ENCODE results near the gene MDH1. TPM values are rescaled to one million over a fixed set of nuclear protein-coding genes. Genes with fewer than 3 reads are reported as not detected.
A peak's percentile ranks its signal among the peaks of the same experiment; 100 is the strongest.

The MDH1 gene
- total and polyA plus RNA-seq, 7 donors: 198 to 382 (median 217) TPM

DNA sequence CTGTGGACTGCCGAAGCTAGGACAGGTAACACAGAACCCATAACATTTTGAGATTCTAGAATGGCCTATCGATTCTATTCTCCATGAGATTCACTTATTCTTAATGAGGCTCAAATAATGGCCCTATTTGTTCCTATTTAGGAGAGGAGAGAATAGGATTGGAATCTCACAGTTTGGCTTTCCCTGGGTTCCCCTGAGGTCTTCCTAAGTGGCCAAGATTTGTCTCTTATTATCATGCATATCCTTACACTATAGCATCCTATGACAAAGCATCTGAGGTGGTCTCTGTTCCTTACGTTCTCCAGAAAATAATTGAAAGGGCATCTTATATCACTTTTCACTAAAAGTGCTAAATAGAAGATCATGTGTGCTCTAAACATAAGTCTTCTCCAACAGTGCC lies 10.0 kb upstream of the MDH1 start:
- intact Hi-C loops (cut with DNase I): no loop called here
- H3K27me3 ChIP-seq: no peaks in the 10 kb centered on the region
- H3K36me3 ChIP-seq: no peaks in the 10 kb centered on the region
- H3K4me1 ChIP-seq: peaks cover 0 to 17% (median 11%) of the 10 kb centered on the region in 4 donors
- 96 to 98% methylated on average over 3 of the region's 3 CpGs for WGBS, 2 donors
- H3K4me3 ChIP-seq: no peak overlapping the region
- TF ChIP-seq, protein P1, sequence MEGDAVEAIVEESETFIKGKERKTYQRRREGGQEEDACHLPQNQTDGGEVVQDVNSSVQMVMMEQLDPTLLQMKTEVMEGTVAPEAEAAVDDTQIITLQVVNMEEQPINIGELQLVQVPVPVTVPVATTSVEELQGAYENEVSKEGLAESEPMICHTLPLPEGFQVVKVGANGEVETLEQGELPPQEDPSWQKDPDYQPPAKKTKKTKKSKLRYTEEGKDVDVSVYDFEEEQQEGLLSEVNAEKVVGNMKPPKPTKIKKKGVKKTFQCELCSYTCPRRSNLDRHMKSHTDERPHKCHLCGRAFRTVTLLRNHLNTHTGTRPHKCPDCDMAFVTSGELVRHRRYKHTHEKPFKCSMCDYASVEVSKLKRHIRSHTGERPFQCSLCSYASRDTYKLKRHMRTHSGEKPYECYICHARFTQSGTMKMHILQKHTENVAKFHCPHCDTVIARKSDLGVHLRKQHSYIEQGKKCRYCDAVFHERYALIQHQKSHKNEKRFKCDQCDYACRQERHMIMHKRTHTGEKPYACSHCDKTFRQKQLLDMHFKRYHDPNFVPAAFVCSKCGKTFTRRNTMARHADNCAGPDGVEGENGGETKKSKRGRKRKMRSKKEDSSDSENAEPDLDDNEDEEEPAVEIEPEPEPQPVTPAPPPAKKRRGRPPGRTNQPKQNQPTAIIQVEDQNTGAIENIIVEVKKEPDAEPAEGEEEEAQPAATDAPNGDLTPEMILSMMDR (IDR thresholded peaks at IDR 0.05): no peak
- TF ChIP-seq EP300 (IDR thresholded peaks at IDR 0.05) (no peak), POLR2A (IDR thresholded peaks at IDR 0.05) (no peak), POLR2AphosphoS5 (IDR thresholded peaks at IDR 0.05) (no peak)
- no peak overlapping the region for H3K27ac ChIP-seq
- H3K9me3 ChIP-seq: no peaks in the 10 kb centered on the region
- DNase-seq: no peak

GRCh38 chr2:63580651-63581297 lies 8.0 kb upstream of the MDH1 start:
- no peaks in the 10 kb centered on the region for H3K36me3 ChIP-seq
- H3K4me1 ChIP-seq: peaks cover 0 to 17% (median 11%) of the 10 kb centered on the region in 4 donors
- intact Hi-C loops (cut with DNase I): no loop called here
- H3K9me3 ChIP-seq: no peaks in the 10 kb centered on the region
- no peaks in the 10 kb centered on the region for H3K27me3 ChIP-seq
- TF ChIP-seq, protein P1 (IDR thresholded peaks at IDR 0.05): no peak
- no peak for TF ChIP-seq EP300 (IDR thresholded peaks at IDR 0.05)
- no peak for TF ChIP-seq POLR2A (IDR thresholded peaks at IDR 0.05)
- no peak for TF ChIP-seq POLR2AphosphoS5 (IDR thresholded peaks at IDR 0.05)
- peak overlapping the region; percentile 42 to 69 (median 62) for H3K27ac ChIP-seq
- no peak for DNase-seq
- 84 to 91% methylated on average over 4 of the region's 4 CpGs for WGBS, 2 donors
- peak overlapping the region in 1 of 4 donors; percentile 3 for H3K4me3 ChIP-seq

DNA sequence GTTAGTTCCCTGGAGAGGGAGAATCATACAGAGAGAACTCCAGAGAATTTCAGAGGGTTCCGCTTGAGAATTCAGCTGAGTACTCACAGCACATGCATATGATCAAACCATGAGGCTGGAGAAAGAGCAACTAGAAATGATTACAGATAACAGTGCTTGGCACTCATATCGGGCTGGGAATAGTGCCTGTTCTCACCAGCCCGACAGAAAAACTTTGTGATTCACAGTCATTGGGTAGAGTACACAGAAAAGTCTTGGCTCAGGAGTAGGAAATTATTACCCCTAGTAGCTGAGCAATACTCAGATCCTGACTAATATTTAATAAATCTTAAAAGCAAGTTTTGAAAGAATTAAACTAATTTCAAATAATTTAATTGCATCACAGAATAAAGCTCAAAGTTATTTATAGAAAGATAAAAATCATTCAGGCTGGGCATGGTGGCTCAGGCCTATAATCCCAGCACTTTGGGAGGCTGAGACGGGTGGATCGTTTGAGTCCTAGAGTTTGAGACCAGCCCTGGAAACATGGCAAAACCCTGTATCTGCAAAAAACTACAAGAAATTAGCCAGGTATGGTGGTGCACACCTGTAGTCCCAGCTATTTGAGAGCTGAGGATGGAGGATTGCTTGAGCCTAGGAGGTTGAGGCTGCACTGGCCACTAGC lies 7.3 kb upstream of the MDH1 start:
- H3K27me3 ChIP-seq: no peaks in the 10 kb centered on the region
- no peak for DNase-seq
- H3K4me1 ChIP-seq: peaks cover 0 to 17% (median 11%) of the 10 kb centered on the region in 4 donors
- peak in 3 of 4 donors; percentile 14 to 38 (median 36) for TF ChIP-seq POLR2AphosphoS5 (IDR thresholded peaks at IDR 0.05)
- TF ChIP-seq, protein P1 (IDR thresholded peaks at IDR 0.05): no peak
- intact Hi-C loops (cut with DNase I): no loop called here
- peak overlapping the region in 1 of 4 donors; percentile 3 for H3K4me3 ChIP-seq
- H3K36me3 ChIP-seq: no peaks in the 10 kb centered on the region
- H3K9me3 ChIP-seq: no peaks in the 10 kb centered on the region
- H3K27ac ChIP-seq: peak overlapping the region; percentile 42 to 69 (median 62)
- 83 to 90% methylated on average over 5 of the region's 5 CpGs for WGBS, 2 donors

GRCh38 chr2:63582873-63583272 lies 5.9 kb upstream of the MDH1 start:
- H3K36me3 ChIP-seq: no peaks in the 10 kb centered on the region
- 87 to 91% methylated on average over 1 of the region's 1 CpG for WGBS, 2 donors
- DNase-seq: no peak
- H3K4me1 ChIP-seq: peaks cover 0 to 29% (median 19%) of the 10 kb centered on the region in 4 donors
- no peak for TF ChIP-seq POLR2A (IDR thresholded peaks at IDR 0.05)
- TF ChIP-seq, protein P1 (IDR thresholded peaks at IDR 0.05): no peak
- TF ChIP-seq EP300 (IDR thresholded peaks at IDR 0.05): no peak
- H3K4me3 ChIP-seq: no peak overlapping the region
- H3K27ac ChIP-seq: no peak overlapping the region
- no peaks in the 10 kb centered on the region for H3K27me3 ChIP-seq
- H3K9me3 ChIP-seq: no peaks in the 10 kb centered on the region
- intact Hi-C loops (cut with DNase I): no loop called here

Measured in sigmoid colon (tissue), 7 donors.